ENCODE measurements around the gene RALGPS1.
A peak's percentile ranks its signal among the peaks of the same experiment; 100 is the strongest.

The RALGPS1 gene

DNA sequence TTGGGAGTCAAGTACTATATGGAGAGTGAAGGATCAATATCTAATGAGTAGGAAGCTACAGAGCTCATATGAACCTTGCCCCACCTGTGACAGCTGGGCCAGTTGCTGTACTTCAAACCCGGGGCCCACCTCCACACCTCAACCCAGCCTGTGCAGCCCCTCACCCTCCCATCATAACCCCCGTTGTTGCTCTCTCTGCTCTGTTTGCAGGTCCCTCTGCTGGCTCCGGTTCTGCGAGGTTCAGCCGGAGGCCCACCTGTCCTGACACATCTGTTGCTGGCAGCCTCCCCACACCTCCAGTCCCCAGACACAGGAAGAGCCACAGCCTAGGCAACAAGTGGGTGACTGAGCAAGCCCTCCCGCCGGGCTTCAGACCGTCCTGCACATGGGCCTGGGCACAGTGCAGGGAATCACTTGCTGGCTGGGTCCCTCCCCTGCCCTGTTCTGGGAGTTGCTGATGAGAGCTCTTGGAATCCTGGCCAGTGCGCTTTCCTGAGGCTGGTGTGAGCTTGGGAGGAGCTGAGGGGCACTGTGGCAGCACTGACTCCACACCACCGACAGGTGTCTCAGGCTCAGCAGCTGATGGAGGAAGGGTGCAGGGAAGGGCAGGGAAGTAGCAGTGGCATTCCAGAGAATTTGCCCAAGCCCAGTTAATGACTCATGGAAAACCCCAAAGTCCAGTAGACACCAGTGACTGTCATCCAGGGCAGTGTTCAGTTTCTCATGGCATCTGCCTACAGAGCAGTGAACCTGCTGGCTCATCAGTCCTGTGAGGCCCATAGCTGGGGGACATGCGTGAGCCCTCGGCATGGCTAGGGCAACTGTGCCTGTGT lies 280.5 kb downstream of the RALGPS1 start:
- DNase-seq = no peak

DNA sequence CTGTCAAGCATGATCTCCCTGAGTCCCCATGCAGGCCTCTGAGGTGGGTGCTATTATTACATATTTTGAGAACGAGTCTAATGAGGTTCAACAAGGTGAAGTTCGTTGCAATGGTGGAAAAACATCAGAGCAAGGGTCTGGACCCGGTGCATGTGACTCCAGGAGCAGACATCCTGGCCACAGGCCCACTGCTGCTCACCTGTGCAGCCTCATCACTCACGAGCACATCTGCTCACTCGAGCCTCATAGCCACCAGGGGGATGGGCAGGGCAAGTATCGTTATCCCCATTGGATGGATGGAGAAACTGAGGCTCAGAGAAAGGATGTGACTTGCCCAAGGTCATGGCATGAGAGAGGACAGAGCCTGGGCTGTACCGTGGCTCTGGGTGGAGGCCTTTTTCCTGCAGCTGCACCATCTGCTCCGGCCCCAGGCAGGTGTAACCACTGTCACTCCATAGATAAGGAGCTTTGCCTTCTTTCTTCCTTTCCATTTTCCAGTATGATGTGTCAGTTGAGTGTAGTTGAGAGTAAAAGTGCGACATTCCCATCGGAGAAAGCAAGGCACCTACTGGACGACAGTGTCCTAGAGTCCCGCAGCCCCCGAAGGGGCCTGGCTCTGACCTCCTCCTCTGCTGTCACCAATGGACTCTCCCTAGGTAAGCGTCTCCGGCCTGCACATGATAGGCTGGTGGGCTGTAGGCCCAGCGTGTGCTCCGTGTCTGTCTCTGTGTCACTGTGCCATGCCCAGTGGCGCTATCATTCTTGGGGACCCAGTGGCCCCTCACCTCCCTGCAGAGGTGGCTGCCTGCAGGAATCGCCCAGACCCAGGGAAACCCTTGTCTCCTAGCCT lies 281.6 kb downstream of the RALGPS1 start:
- no peak for DNase-seq

GRCh38 chr9:127196826-127197145 lies 282.2 kb downstream of the RALGPS1 start:
- no peak for DNase-seq

DNA sequence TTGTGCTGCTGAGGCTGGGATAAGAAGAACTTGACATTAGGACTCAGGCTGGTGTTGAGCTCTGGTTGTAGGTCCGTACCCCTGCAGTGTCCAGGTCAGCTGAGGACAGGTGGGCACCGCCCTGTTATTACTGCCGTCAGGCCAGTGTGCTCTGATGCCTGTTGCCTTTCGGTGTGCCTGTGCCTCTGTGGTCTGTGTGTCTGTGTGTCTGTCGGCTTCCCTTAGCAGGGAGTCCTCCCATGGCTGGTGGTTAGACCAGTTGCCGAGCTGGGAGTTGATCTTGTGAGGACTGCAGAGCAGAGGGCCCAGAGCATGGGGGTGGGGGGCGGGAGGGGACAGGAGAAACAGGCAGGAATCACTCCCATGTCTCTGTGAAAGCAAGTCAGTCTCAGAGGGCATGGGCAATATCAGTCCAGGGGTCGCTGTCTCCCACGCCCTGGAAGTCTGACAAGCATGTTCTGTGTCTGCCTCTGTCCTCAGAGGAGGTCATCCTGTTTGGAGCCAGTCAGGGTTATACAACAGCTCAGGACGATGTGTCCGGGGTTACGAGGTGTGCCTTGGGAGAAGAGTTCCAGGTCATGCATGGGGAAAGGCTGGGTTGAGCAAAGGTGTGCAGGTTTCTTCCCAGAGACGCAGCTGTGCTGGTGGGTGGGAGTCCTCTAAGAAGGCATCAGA lies 282.7 kb downstream of the RALGPS1 start:
- no peak for DNase-seq

- DNase-seq = no peak
These were observed 283.4 kb downstream of the RALGPS1 start for GRCh38 chr9:127197861-127198430.

DNA sequence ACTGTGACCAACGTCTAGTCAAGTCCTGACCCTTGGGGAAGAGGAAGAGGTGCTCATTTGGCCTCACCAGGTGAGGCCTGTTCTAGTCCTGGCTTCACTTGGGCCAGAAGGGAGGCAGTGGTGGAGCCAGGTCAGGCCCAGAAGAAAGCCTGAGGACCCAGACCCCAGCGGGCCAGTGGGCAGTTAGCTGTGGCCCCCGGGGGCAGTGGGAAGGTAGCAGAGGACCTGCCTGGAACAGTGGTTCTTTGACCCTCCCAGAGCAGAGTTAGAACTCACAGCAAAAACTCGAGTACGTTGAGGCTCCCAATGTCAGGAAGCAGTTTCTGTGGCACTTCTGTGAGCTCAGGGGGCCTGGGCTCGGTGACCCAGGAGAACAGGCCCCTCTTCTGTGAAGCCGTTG lies 284.0 kb downstream of the RALGPS1 start:
- no peak for DNase-seq

- peak; percentile 93 for DNase-seq
These were observed 284.6 kb downstream of the RALGPS1 start for GRCh38 chr9:127199001-127199791.

DNA sequence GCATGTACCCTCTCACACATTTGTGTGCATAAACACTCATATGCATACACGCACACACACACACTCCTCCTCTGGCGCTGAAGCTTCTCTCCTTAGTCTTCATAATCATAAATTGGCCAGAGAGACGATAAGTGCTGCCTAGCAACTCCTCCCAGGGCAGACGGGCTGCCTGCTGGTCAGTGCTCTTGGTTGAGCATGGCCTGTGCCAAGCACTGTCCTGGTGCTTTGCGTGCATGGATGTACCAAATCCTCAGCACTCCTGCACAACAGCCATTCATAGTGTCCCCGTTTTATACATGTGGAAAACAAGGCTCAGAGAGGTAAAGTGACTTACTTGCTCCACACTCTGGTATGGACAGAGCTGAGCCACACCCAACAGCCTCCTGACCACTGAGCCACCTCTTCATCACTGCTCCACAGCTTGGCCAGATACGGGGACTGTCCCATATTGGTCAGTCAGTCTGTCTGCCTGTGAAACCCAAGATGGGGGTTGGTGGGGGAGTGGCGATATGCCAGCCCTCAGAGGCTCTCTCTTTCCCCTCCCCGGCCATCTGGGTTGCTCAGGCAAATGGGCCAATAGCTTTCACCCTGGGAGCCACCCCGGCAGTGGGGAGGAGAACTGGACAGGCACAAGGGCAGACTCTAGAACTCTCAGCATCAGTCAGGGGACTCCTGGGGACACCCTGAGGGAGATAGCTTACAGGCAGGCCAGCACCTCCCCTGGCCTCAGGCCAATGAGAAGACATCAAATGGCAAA lies 285.7 kb downstream of the RALGPS1 start:
- no peak for DNase-seq

GRCh38 chr9:127201071-127201541 lies 286.5 kb downstream of the RALGPS1 start:
- DNase-seq = no peak

DNA sequence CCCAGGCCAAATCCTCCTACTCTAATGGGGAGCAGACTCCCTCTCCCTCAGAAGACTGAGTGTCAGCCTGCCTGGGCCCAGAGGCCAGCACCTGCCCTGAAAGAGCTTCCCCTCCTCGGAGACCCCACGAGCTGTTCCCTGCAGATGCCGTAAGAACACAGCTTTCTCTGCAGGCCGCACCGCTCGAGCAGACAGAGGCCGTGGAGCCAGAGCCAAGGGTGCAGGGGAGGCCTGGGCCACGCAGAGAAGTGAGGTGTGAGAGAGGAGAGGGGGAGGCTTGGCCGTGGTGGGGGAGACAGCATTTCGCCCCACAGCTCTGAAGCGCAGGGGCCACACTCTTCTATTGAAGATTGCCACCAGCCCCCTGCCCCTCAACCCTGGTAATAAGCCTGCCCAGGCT lies 287.1 kb downstream of the RALGPS1 start:
- DNase-seq = no peak

GRCh38 chr9:127202461-127203169 lies 288.0 kb downstream of the RALGPS1 start:
- no peak for DNase-seq

GRCh38 chr9:127203681-127204327 lies 289.2 kb downstream of the RALGPS1 start:
- no peak for DNase-seq

DNA sequence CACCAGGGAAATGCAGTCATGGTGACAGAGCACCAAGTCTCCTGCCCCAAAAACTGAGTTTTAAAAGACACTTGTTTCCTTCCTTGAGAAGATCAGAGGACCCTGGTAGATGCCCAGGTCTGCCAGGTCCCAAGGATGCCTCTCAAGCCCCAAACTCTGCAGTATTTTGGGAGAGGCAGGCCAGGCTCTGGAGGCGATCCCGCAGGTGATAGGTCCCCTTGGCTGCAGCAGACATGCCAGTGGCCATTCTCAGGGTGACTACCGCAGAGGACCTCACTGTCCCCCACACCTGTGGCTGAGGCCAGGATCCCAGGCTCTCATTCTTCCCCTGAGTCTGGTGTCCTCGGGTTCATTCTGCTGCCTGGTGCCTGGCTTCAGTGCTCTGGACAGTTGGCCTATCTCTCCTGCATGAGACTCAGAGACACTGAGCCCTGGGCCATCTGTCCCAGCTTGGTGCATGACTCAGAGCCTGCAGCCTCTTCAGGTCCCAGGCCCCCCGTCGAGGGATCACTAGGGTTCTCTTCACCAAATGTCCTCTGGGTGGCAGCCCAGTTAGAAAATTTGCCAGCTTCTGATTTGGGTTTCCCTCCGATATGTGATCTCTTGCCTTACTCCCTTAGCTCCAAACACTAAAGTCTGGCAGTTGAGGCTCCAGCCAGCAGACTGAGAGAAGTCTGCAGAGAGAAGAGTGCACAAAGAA lies 290.3 kb downstream of the RALGPS1 start:
- no peak for DNase-seq

DNA sequence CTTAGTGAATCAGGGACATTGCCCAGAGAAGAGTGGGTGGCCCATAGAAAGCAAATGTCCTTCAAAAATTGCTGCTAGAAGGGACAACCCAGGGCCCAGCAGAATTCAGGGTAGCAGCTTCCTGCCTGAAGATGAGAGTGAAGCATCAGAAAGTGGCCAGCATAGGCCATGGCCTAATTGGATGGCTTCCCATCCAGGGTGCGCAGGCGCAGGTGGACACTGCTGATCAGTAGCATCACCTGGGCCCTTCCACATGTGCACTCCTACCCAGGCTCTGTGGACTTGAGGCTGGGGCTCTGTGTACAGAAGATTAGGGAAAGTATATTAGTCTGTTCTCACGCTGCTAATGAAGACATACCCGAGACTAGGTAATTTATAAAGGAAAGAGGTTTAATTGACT lies 291.4 kb downstream of the RALGPS1 start:
- DNase-seq = no peak

- no peak for DNase-seq
These were observed 292.1 kb downstream of the RALGPS1 start for GRCh38 chr9:127206666-127207065.

- no peak for DNase-seq
These were observed 293.3 kb downstream of the RALGPS1 start for GRCh38 chr9:127207734-127208410.

- DNase-seq = no peak
These were observed 293.8 kb downstream of the RALGPS1 start for GRCh38 chr9:127208416-127208815.

DNA sequence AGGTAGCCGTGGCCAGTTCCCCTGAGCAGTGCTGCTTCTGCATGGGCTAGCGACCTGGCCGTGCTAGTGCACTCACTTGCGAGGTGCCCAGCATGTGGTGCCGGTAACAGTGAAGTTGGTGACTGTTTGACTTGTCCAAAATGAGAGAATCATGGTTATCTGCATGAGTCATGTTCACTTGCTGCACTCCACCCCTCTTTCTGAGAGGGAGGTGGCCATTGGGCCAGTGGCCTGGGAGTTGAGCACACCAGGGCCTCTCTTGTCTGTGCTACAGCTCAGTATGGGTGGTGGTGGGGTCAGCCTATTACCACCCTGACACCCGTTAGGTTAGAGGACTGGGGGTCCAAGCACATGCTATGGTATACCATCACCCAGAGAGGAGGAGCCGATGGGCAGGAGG lies 294.6 kb downstream of the RALGPS1 start:
- DNase-seq = no peak

All from activated CD8-positive, alpha-beta memory T cell treated with anti-CD3 and anti-CD28 coated beads for 24 hours (primary cell).